Muscle layer of duodenum (tissue), 2 donors: ENCODE data around the gene ASH1L.

Source experiments
- H3K27ac ChIP-seq: one replicate; pipeline ENCODE4 v1.7.0; 2013; ENCODE audit warnings: mild to moderate bottlenecking, low read length
- H3K27me3 ChIP-seq: one replicate; pipeline ENCODE4 v1.7.0; 2013; ENCODE audit warnings: low read depth, mild to moderate bottlenecking, control low read depth, low read length
- H3K36me3 ChIP-seq, 2 donors: one replicate each; pipeline ENCODE4 v1.7.0; 2013; ENCODE audit warnings: low read length in 2 of 2, control low read depth in 1 of 2, mild to moderate bottlenecking in 1 of 2; ENCODE audit not compliant: insufficient read depth in 2 of 2, control insufficient read depth in 1 of 2
- H3K4me1 ChIP-seq, 2 donors: one replicate each; pipeline ENCODE4 v1.7.0; 2013; ENCODE audit warnings: low read length in 2 of 2, mild to moderate bottlenecking in 2 of 2, control low read depth in 1 of 2, moderate library complexity in 1 of 2; ENCODE audit not compliant: insufficient read depth in 2 of 2, control insufficient read depth in 1 of 2
- H3K4me3 ChIP-seq, 2 donors: one replicate each; pipeline ENCODE4 v1.7.0; 2013; ENCODE audit warnings: low read length in 2 of 2, low read depth in 1 of 2, mild to moderate bottlenecking in 1 of 2
- H3K9me3 ChIP-seq, 2 donors: one replicate each; pipeline ENCODE4 v1.7.0; 2013; ENCODE audit warnings: low read length in 2 of 2, control low read depth in 1 of 2, mild to moderate bottlenecking in 1 of 2; ENCODE audit not compliant: control insufficient read depth in 1 of 2
- donor health status: healthy.

ASH1L gene

DNA sequence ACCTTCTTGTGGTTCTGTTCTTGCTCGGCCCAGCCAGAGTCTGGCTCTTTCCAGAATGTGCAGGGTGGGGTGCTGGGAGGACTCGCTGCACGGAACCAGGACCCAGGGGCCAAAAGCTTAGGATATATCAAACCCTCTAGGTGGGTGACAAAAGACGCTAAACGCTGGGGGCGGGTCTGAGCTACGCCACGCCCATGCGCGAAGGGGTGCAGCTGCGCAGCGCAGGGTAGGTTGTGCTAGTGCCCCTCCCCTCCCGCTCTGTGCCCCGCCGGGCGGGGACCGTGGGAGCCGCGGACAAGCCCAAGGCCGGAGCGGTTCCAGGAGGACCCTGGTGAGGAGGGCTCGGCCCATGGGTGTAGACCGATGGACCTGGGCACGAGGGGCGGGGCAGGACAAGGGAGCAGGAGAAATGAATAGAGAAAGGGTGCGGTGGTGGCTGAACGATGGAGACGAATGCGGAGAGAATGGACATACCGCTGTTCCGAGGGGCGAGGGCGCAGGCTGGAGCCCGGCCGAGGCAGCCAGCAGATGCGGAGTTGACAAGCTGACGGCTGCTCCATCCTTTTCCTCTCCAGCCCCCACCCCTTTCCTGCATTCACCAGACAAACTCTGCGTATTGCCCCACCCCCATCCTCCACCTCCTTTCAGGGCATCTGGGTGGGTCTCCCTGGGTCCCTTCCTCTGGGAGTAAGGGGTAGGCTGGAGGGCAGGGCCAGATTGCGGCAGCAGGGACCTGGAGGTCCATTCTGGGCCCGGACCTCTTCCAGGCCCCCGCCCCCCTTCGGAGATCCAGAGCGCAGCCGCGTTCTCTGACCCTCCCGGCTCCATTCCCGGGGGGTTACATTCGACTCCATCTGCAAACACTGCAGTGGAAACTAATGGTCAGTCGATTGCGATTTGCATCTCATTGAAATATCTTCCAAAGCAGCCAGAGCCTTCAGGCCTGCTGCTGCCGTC lies 241.7 kb downstream of the ASH1L start, which contains the start of gene RUSC1:
Gene RUSC1, plus strand, starts transcription at position 234 of the 957 bp plus-strand sequence. CDS start 880 bp downstream, outside the sequence.
- Histone ChIP-seq H3K27me3 (no peaks in the 10 kb centered on the region), H3K9me3 (no peaks in the 10 kb centered on the region), H3K4me3 (peak within 1 kb of the TSS; percentile 71 to 88), H3K27ac (no peak within 1 kb of the TSS), H3K36me3 (peaks cover 3 to 4% of the 10 kb centered on the region in 2 donors), H3K4me1 (peaks cover 9 to 34% of the 10 kb centered on the region in 2 donors)

GRCh38 chr1:155320252-155320651 lies 242.4 kb downstream of the ASH1L start:
- Histone ChIP-seq H3K36me3 (peaks cover 3 to 4% of the 10 kb centered on the region in 2 donors), H3K4me1 (peaks cover 4 to 27% of the 10 kb centered on the region in 2 donors), H3K27me3 (no peaks in the 10 kb centered on the region), H3K9me3 (no peaks in the 10 kb centered on the region), H3K27ac (no peak overlapping the region), H3K4me3 (peak overlapping the region; percentile 71 to 88)

GRCh38 chr1:155319536-155319935 lies 243.1 kb downstream of the ASH1L start:
- Histone ChIP-seq H3K9me3 (no peaks in the 10 kb centered on the region), H3K4me1 (peaks cover 4 to 24% of the 10 kb centered on the region in 2 donors), H3K36me3 (peaks cover 3 to 4% of the 10 kb centered on the region in 2 donors), H3K4me3 (no peak overlapping the region), H3K27me3 (no peaks in the 10 kb centered on the region), H3K27ac (no peak overlapping the region)

GRCh38 chr1:155318082-155318481 lies 244.5 kb downstream of the ASH1L start:
- Histone ChIP-seq H3K27ac (no peak overlapping the region), H3K36me3 (peaks cover 8% of the 10 kb centered on the region in 2 donors), H3K4me1 (peaks cover 4 to 24% of the 10 kb centered on the region in 2 donors), H3K4me3 (no peak overlapping the region), H3K27me3 (no peaks in the 10 kb centered on the region), H3K9me3 (no peaks in the 10 kb centered on the region)

DNA sequence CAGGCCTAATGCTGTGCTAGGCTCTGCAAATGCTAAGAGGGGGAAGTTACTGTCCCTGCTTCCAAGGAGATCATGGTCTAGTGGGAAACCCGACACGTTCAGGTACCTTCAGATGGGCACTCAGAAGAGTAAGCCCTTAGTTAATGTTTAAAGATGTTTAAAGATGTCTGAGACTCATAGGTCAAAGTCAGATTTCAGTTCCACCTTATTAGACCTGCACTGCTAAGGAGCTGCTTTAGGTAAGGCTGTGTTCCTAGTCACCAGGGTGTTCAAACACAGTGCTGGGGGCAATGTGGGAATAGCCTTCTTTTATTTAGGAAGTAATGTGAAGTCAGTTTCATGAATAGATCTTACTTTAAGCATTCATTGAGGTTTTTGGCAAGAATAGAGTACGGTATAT lies 245.7 kb downstream of the ASH1L start:
- no peak overlapping the region for H3K27ac ChIP-seq
- peaks cover 4 to 20% of the 10 kb centered on the region in 2 donors for H3K4me1 ChIP-seq
- no peak overlapping the region for H3K4me3 ChIP-seq
- H3K27me3 ChIP-seq = no peaks in the 10 kb centered on the region
- H3K36me3 ChIP-seq = peaks cover 13 to 14% of the 10 kb centered on the region in 2 donors
- H3K9me3 ChIP-seq = no peaks in the 10 kb centered on the region

DNA sequence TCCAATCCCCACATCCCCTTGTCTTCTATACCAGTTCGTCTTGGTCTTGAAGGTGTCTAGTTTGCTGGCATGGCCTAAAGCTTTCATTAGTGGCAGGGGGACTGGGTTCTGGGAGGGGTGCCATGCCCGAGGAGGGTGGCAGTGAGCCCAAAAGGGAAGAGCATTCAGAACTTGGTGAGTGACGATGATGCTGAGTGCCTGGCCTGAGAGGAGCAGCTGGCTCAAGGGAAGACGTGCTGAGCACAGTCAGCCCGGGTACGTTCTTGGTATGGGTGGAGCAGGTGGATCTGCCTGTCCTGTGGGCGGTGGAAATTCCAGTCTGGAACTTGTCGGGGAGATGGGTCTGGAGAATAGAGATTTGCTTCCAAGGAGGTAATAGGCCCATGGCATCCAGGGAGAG lies 249.3 kb downstream of the ASH1L start:
- no peaks in the 10 kb centered on the region for H3K27me3 ChIP-seq
- H3K9me3 ChIP-seq = no peaks in the 10 kb centered on the region
- H3K27ac ChIP-seq = no peak overlapping the region
- H3K4me1 ChIP-seq = peaks cover 0 to 14% of the 10 kb centered on the region in 2 donors
- H3K4me3 ChIP-seq = no peak overlapping the region
- H3K36me3 ChIP-seq = peaks cover 13 to 14% of the 10 kb centered on the region in 2 donors

- H3K4me1 ChIP-seq = peaks cover 0 to 14% of the 10 kb centered on the region in 2 donors
- H3K27me3 ChIP-seq = no peaks in the 10 kb centered on the region
- peaks cover 9 to 11% of the 10 kb centered on the region in 2 donors for H3K36me3 ChIP-seq
- H3K27ac ChIP-seq = peak overlapping the region; percentile 96
- H3K4me3 ChIP-seq = peak overlapping the region; percentile 95 to 98
- H3K9me3 ChIP-seq = no peaks in the 10 kb centered on the region
Observed at GRCh38 chr1:155309423-155310021, 253.1 kb downstream of the ASH1L start.

DNA sequence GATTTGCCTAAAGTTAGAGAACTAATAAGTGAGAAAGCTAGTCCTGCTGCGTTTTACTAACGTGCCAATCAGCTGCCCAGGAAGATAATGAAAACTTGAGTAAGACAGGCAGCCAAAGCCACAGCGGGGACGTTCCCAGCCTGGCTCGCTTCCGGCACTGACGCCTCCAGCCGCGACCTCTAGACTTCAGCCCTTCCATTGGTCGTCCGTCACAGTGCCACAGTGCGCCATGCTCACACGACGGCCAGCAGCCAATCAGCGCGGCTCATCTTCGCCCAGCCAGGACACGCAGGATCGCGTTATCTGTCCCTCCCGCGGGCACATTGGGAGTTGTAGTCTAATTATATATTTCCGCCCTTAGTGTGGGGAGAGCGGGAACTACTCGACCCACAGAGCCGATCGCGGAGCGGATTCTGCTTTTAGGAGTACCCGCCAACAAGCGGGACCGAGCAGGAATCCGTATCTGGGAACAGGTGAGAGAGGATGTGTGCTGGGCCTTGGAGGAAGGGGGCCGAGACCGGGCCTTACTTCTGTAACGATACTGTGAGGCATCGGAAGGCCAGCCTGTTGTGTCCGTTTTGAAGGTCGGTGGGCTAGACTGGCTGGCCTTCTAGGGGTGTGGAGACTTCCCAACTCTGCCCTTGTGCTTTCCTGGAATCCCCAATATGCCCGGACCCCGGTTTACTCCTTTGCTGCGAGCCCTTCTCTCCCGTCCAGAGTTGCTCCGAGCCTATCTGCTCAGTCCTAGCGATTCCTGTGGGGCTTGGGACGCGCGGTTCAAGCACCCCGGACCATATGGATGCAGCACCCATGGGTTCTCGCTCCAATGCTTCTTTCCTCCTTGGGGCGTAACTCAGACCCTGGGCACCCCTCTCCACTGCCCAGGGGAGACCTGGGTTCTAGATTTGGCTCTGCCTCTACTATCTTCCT lies 253.8 kb downstream of the ASH1L start, which contains the start of gene FDPS:
Gene FDPS, plus strand, starts transcription at position 374 of the 930 bp plus-strand sequence. CDS start 924 bp downstream, outside the sequence.
- H3K4me3 ChIP-seq = peak within 1 kb of the TSS; percentile 95 to 98
- no peaks in the 10 kb centered on the region for H3K9me3 ChIP-seq
- peaks cover 9 to 11% of the 10 kb centered on the region in 2 donors for H3K36me3 ChIP-seq
- H3K27me3 ChIP-seq = no peaks in the 10 kb centered on the region
- H3K4me1 ChIP-seq = peaks cover 0 to 14% of the 10 kb centered on the region in 2 donors
- H3K27ac ChIP-seq = peak within 1 kb of the TSS; percentile 96

DNA sequence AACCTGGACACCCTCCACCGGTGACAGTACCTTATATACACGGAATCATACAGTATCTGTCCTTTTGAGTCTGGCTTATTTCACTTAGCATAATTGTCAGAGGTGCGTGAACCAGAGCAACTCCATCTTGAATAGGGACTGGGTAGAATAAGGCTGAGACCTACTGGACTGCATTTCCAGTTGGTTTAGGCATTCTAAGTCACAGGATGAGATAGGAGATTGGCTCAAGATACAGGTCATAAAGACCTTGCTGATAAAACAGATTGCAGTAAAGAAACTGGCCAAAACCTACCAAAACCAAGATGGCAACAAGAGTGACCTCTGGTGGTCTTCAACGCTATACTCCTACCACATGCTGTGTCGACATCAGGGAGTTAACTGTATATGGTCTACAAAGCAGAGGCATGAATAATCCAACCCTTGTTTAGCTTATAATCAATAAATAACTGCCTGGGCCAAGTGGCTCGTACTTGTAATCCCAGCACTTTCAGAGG lies 255.3 kb downstream of the ASH1L start:
- H3K36me3 ChIP-seq = peaks cover 2 to 4% of the 10 kb centered on the region in 2 donors
- H3K4me1 ChIP-seq = peaks cover 0 to 14% of the 10 kb centered on the region in 2 donors
- H3K27me3 ChIP-seq = no peaks in the 10 kb centered on the region
- no peak overlapping the region for H3K27ac ChIP-seq
- H3K9me3 ChIP-seq = no peaks in the 10 kb centered on the region
- no peak overlapping the region for H3K4me3 ChIP-seq

GRCh38 chr1:155305881-155306391 lies 256.7 kb downstream of the ASH1L start:
- Histone ChIP-seq H3K27me3 (no peaks in the 10 kb centered on the region), H3K9me3 (no peaks in the 10 kb centered on the region), H3K27ac (no peak overlapping the region), H3K36me3 (no peaks in the 10 kb centered on the region), H3K4me1 (peaks cover 0 to 14% of the 10 kb centered on the region in 2 donors), H3K4me3 (no peak overlapping the region)
